GM12873 (cell line): Measurements from ENCODE around the gene PCNA.

Experiments used
- TF ChIP-seq, protein P1 (sequence below): IDR thresholded peaks from 2 replicates; pipeline ENCODE4 v1.5.1; 2012; ENCODE audit warnings: low read depth, mild to moderate bottlenecking, moderate library complexity, low read length, control low read depth; ENCODE audit not compliant: insufficient read depth; ENCODE audit errors: missing control alignments

PCNA gene

DNA sequence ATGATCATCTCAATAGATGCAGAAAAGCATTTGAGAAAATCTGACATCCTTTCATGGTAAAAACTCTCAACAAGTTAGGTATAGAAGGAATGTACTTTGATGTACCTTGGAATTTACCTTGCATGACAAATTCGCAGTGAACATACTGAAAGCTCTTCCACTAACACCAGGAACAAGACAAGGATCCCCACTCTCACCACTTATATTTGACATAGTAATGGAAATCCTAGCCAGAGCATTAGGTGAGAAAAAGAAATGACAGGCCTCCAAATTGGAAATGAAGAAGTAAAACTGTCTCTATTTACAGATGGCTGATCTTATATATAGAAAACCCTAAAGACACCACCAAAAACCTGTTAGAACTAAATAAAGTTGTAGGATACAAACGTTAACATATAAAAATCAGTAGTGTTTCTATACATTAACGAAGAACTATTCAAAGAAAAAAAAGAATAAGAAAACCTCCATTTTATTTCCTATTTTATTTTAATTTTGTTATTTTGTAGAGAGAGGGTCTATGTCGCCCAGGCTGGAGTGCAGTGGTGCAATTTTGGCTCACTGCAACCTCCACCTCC lies 26.9 kb downstream of the PCNA start:
- TF ChIP-seq, protein P1, sequence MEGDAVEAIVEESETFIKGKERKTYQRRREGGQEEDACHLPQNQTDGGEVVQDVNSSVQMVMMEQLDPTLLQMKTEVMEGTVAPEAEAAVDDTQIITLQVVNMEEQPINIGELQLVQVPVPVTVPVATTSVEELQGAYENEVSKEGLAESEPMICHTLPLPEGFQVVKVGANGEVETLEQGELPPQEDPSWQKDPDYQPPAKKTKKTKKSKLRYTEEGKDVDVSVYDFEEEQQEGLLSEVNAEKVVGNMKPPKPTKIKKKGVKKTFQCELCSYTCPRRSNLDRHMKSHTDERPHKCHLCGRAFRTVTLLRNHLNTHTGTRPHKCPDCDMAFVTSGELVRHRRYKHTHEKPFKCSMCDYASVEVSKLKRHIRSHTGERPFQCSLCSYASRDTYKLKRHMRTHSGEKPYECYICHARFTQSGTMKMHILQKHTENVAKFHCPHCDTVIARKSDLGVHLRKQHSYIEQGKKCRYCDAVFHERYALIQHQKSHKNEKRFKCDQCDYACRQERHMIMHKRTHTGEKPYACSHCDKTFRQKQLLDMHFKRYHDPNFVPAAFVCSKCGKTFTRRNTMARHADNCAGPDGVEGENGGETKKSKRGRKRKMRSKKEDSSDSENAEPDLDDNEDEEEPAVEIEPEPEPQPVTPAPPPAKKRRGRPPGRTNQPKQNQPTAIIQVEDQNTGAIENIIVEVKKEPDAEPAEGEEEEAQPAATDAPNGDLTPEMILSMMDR: no peak

DNA sequence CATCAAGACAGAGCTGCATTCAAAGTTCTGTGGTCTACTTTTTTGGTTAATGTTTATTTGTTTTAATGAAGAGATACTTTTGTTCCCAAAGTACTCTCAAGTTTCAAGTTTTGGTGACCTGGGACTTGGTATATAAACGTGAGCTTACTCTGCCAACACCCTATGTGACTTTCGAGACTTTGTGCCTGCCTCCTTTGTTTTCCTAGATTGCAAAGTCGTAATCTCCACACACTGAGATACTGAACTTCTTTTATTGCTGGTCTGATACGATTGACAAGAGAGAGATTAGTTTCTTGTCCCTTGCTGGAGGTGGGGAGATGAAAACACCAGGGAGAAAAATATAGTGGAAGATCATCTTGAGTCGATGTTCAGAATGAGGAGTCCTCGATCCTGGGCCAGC lies 27.9 kb downstream of the PCNA start:
- TF ChIP-seq, protein P1: no peak

DNA sequence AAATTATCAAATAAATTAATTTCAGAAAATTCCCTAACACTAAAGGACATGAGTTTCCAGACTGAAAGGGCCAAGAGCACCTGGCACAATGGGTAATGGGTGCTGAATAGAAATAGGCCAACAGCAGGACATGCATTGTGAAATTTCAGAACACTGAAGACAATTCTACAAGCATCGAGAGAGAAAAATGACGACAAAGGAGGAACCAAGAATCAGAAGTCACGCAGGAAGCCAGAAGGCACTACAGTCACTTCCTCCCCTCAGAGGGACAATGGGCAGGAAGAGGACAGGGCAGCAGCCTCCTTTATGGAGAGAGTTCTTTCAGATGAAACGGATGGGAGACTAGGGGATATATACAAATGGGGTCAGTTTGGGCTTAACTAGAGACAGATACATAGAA lies 29.6 kb downstream of the PCNA start:
- TF ChIP-seq, protein P1: no peak

DNA sequence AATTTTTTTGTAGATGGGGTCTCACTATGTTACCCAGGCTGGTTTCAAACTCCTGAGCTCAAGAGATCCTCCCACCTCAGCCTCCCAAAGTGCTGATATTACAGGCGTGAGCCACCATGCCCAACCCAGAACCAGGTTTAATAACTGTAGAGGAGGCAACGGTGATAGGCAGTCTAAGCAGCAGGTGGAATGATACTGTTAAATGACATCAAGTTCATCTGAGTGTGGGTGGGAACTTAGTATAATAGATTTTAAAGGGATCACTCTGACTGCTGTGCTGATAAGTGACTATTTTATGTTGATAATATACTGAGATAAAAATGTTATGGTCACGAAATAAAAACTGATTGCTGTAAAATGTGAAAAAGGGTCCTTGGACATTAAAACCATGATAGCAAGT lies 31.1 kb downstream of the PCNA start:
- TF ChIP-seq, protein P1: no peak

DNA sequence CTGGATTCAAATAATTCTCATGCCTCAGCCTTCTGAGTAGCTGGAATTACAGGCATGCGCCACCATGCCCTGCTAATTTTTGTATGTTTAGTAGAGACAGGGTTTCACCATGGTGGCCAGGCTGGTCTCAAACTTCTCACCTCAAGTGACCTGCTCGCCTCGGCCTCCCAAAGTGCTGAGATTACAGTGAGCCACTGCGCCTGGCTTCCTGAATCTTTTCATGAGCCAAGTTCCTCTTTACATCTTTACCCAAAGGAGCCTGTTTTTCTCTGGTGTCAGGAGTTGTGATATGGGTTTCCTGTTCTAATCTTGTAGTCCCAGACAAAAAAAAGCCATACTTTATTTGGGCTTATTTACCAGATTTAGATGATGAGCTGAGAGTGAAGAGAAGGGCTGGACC lies 34.4 kb downstream of the PCNA start:
- TF ChIP-seq, protein P1: no peak

DNA sequence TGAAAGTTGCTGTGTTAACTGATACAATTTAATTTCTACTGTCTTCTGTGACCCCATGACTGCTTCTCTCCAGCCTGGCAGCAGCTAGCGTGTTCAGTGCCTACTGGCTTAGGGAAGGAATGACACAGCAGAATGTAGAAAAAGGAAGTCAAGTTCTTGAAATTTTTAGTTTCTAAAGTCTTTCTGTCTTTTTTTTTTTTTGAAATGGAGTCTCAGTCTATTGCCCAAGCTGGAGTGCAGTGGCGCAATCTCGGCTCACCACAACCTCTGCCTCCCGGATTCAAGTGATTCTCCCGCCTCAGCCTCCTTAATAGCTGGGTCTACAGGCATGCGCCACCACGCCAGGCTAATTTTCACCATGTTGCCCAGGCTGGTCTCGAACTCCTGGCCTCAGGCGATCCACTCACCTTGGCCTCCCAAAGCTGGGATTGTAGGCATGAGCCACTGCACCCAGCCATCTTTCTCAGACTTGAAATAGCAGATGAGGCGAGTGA lies 39.3 kb downstream of the PCNA start:
- TF ChIP-seq, protein P1: no peak

DNA sequence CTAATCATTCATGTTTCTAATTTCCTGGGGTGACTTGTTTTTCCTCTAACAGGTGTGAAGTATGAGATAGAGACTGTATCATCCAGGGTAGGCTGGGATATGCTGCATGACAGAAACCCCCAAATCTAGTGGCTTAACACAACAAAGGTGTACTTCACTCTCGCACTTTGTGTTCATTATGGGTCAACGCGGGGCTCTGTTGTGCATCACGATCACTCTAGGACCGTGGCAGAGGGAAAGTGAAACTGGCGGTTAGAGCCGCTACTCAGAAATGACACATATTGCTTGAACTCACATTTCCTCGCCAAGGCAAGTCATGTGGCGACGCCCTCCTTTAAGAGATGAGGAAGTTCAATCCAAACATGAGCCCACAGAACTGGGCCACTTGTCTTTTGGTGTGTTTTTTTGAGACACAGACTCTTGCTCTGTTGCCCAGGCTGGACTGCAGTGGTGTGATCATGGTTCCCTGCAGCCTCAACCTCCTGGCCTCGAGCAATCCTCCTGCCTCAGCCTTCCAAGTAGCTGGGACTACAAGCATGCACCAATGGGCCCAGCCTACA lies 41.3 kb downstream of the PCNA start:
- TF ChIP-seq, protein P1: no peak
